ENCODE data around the gene ZNF511.
A peak's percentile ranks its signal among the peaks of the same experiment; 100 is the strongest.
"Not testable (repeated sequence)": the region's sequence is repeated elsewhere in the genome, so short reads cannot be mapped to it uniquely, and the experiment has no call there.

Gene ZNF511, protein sequence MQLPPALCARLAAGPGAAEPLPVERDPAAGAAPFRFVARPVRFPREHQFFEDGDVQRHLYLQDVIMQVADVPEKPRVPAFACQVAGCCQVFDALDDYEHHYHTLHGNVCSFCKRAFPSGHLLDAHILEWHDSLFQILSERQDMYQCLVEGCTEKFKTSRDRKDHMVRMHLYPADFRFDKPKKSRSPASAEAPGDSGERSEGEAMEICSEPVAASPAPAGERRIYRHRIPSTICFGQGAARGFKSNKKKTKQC

GRCh38 chr10:133308421-133309099 lies at the start of gene ZNF511, which contains the start of gene TUBGCP2:
Gene ZNF511 (plus strand): TSS chr10:133308914. CDS start chr10:133308944, 30 bp downstream.
Gene TUBGCP2 (minus strand): TSS chr10:133308872. CDS start chr10:133302941, 5,931 bp downstream.
- peak; percentile 26 for DNase-seq

DNA sequence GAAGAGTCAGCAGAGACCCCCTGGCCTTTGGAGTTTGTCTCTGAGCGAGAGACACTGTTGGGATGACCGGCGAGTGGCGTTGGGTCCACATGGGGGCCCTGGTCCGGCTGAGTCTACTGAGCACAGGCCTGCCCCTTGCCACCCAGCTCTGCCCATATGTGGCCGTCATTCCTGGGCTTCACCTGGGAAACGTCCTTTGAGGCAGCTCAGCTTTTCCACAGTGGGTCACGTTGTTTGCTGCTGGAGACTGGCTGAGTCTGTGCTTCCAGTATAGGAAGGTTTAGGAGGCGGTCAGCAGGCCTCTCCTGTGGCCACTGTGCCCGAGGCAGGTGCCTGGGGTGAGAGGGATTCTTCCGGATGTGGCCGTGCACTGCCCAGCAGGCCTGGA lies 49.1 kb upstream of the ZNF511 start:
- no peak for DNase-seq

DNA sequence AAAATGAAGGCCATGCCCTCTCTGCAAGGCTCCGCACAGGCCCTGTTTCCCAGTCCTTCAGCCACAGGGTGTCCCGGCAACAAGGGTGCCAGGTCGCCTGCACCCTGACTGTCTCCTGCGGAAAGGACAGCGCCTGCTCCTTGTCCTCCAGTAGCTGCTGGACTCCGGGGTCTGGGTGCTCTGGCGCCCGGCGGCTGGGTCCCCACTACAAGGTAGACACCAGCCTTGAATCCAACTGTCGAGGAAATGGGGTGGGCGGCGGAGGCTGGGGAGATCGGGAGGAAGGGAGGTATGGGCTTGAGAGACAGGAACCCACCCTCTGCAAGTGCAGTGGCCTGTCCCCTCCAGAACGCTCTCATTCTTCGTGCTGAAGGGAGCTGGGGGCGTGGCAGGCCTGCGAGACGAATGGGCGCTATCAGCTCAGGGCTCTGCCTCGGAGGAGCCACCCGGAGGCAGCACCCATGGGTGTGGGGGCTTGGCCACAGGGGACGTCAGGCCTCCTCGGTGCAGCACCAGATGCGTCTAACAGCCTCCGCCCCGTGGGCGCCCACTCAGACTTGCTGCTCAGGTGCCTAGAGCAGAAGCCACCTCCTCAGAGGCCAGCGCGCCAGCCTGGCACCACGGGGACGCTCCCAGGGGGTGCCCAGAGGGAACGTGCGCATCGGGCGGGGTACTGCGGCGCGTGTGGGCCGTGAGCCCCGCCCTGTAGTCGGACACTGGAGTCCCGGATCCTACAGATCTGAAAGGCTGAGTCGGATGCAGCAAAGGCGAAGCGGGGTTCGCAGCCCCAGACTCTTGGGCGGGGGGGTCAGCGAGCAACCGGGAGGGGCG lies 47.6 kb upstream of the ZNF511 start:
- DNase-seq, result no peak

DNA sequence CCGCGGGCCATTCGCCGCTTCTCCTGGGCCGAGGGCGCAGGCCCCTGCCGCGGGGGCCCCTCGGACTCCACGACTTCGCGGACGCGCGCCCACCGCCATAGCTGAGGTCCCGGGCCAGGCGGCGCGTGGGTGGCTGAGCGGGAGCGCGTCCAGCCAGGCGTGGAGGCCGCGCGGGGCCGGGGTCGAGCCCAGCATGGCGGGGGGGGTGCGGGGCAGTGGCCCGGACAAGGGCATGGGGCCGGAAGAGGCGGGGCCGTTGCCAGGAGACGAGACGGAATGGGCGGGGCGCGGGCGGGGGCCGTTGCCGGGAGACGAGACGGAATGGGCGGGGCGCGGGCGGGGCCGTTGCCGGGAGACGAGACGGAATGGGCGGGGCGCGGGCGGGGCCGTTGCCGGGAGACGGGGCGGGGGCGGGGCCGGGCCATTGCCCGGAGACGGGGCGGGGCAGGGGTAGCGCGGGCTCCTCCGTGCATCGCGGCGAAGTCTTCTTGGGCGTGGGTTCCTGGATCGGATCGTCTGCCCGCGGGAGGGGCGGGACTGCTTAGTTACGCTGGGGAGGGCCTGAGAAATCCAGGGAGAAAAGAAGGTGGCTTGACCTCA lies 46.9 kb upstream of the ZNF511 start:
- peak; percentile 43 for DNase-seq

GRCh38 chr10:133262696-133263095 lies 46.0 kb upstream of the ZNF511 start:
- DNase-seq, result no peak

- DNase-seq, result no peak
These were observed 45.0 kb upstream of the ZNF511 start for GRCh38 chr10:133263674-133264073.

- DNase-seq, result no peak
These were observed 44.3 kb upstream of the ZNF511 start for GRCh38 chr10:133264461-133264860.

- DNase-seq, result not testable (repeated sequence)
These were observed 43.7 kb upstream of the ZNF511 start for GRCh38 chr10:133265052-133265451.

DNA sequence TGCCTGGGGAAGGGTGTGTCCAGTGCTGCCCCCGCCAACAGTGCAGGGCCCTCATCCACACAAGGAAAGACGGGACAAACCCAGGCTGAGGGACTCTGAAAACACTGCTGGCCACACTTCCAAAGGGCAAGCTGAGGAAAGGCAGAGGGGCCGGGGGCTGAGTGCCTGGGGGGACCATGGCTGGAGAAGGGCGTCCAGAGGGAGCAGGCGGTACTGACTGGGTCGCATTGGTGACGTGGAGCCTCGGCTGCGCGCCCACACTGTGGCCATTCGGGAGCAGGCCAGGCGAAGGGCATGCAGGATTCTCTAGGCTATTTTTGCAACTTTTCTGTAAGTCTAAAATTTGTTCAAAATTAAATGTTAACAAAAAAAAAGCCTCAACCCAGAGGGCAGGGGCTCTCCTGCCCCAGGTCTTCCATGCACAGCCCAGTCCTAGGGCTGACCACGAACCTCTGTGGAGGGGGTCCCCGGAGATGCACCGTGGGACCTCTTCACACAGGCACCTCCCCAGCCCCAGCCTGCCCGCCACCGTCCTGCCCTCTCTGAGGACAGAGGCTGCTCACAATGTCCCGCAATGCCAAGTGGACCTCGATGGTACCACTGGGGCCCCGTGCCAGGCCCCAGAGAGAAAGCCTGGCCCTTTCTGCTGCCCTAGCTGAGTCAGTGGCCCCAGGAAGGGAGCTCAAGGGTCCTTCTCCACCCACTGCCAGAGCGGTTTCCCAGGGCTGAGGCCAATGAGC lies 42.5 kb upstream of the ZNF511 start:
- no peak for DNase-seq

- DNase-seq, result no peak
These were observed 41.4 kb upstream of the ZNF511 start for GRCh38 chr10:133267293-133267692.

GRCh38 chr10:133267829-133268228 lies 40.9 kb upstream of the ZNF511 start:
- no peak for DNase-seq

DNA sequence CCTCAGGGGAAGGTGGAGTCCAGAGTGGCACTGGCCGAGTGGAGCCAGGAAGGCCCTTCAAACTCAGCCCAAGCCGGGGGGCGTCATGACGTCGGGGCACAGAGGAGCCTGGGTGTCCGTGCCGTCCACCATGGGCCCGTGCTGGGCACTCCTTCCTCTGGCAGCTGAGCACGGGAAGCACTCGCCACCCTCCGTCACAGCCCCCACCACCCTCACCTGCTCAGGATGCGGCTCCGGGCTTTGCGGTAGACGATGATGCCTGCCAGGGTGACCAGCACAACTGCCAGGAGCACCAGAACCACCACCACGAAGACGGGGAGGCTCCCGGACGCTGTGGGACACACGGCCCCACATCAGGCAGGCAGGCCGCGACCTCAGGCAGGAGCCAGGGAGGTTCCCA lies 40.2 kb upstream of the ZNF511 start:
- DNase-seq, result no peak

DNA sequence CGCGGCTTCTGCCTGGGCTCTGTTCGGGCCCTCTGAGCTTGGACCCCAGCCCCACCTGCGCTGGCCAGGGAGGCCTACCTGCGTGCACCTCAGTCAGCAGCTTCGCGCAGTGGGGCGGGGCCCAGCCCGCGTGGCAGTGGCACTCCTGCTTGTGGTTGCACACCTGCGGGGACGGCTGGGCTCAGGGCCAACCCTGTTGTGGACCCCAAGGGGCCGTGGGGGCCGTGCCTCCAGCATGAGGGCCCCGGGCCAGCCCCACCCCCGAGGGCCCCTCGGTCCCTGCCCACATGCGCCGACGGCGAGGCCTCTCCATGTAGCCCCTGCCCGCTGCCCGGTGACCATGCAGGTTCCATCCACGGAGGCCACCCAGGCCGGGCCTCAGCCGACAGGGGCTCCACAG lies 39.3 kb upstream of the ZNF511 start:
- no peak for DNase-seq

DNA sequence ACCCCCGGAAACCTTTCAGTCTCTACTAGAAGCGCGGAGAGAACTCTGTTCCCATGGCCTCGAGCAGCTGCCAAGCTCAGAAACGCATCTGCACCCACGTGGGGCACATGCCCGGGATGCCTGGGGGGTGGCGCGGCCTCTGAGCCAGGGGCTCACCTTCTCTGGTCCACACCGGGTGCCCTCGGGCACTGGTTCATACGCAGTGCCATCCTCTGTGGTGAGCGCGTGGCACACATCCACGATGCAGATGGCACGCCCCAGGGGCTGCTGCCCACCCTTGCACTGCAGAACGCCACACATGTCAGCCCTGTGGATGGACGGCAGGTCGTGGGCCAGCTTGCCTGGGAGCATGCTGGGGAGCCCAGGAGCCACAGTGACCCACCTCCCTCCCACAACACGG lies 38.5 kb upstream of the ZNF511 start:
- DNase-seq, result no peak

GRCh38 chr10:133270773-133271297 lies 37.9 kb upstream of the ZNF511 start:
- DNase-seq, result no peak

GRCh38 chr10:133271521-133272300 lies 37.0 kb upstream of the ZNF511 start:
- DNase-seq, result no peak

- DNase-seq, result no peak
These were observed 36.3 kb upstream of the ZNF511 start for GRCh38 chr10:133272301-133272963.

DNA sequence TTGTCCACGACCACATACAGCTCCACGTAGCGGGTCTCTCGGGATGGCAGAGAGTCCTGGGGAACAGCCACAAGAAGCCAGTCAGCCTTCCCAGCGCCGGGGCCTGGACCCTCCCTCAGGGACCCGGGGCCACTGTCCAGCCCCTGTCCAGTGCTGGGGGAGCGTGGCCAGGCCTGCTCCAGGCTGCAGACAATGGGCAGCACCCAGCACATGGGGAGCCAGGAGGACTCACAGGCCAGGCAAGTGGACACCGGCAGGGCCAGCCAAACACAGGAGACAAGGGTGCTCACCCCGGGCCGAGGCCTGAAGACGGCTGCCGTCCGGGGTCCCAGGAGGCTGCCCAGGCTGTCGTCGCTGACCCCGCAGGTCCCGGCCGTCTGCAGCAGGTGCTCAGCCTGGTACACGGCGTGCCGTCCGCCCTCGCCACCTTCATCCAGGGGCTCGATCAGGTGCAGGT lies 35.7 kb upstream of the ZNF511 start:
- DNase-seq, result no peak

- no peak for DNase-seq
These were observed 35.1 kb upstream of the ZNF511 start for GRCh38 chr10:133273534-133274143.
